Testis (tissue), 3 donors: ENCODE data around the gene SRGAP1. TPM values are rescaled to one million over a fixed set of nuclear protein-coding genes. Genes with fewer than 3 reads are reported as not detected.

ENCODE experiments used
- DNase-seq: peaks from one replicate; pipeline ENCODE4 v3.0.0-alpha.2; 2019
- H3K27ac ChIP-seq, 2 donors: fragments of 200-600 bp; sonication (generic); one replicate each; pipeline ENCODE4 v1.5.1; 2019
- H3K27me3 ChIP-seq: fragments of 200-600 bp; sonication (generic); one replicate; pipeline ENCODE4 v1.5.1; 2019
- H3K36me3 ChIP-seq: fragments of 200-600 bp; sonication (generic); one replicate; pipeline ENCODE4 v1.5.1; 2017; ENCODE audit warnings: low read depth; ENCODE audit errors: missing control alignments
- H3K4me1 ChIP-seq: fragments of 200-600 bp; sonication (generic); one replicate; pipeline ENCODE4 v1.5.1; 2019
- H3K4me3 ChIP-seq, 2 donors: fragments of 200-600 bp; sonication (generic); one replicate each; pipeline ENCODE4 v1.5.1; 2017 to 2019
- H3K9me3 ChIP-seq: fragments of 200-600 bp; sonication (generic); one replicate; pipeline ENCODE4 v1.5.1; 2017
- POLR2A ChIP-seq: fragments of 450-650 bp; IDR thresholded peaks from one replicate; pipeline ENCODE4 v1.6.1; 2017; ENCODE audit warnings: antibody characterized with exemption, mild to moderate bottlenecking, moderate library complexity
- WGBS, 2 donors: methylation state at CpG; one replicate each; pipeline ENCODE4 v1.1.5; 2018; 5-methylcytosine and 5-hydroxymethylcytosine counted together
- intact Hi-C: fragments of 100-400 bp; cut with DNase I; formaldehyde crosslinking; loops from one replicate; pipeline ENCODE4 v1.15.1; 2023; ENCODE audit warnings: low total_unique reads
- polyA plus RNA-seq: library from polyadenylated mRNA; stranded (reverse); fragments of 350-450 nt; fragmentation: Illumina TruSeq; extraction: RNeasy Lipid Tissue Mini Kit (QIAGEN cat#74804); gene quantifications from one replicate; pipeline ENCODE4 v1.2.3, GENCODE V29; 2014; ENCODE audit warnings: low read depth, low replicate concordance; ENCODE audit not compliant: insufficient read depth
- total RNA-seq, 2 donors: library from RNA; depleted of rRNA; stranded (reverse); fragments of >200 nt; gene quantifications; one replicate each; pipeline ENCODE4 v1.2.3, GENCODE V29; 2016
- TF ChIP-seq, protein P1 (sequence below), 3 experiments: fragments of 450-650 bp in 2 of 3; fragments of 200-600 bp in 1 of 3; sonication (generic) in 1 of 3; IDR thresholded peaks; one replicate each; pipeline ENCODE4 v1.5.1; 2016 to 2019; ENCODE audit warnings: antibody characterized with exemption in 3 of 3, mild to moderate bottlenecking in 2 of 3, moderate library complexity in 1 of 3

The SRGAP1 gene
- total and polyA plus RNA-seq, 3 donors from 2014 or later = 9.4 to 47.2 (median 26.9) TPM

DNA sequence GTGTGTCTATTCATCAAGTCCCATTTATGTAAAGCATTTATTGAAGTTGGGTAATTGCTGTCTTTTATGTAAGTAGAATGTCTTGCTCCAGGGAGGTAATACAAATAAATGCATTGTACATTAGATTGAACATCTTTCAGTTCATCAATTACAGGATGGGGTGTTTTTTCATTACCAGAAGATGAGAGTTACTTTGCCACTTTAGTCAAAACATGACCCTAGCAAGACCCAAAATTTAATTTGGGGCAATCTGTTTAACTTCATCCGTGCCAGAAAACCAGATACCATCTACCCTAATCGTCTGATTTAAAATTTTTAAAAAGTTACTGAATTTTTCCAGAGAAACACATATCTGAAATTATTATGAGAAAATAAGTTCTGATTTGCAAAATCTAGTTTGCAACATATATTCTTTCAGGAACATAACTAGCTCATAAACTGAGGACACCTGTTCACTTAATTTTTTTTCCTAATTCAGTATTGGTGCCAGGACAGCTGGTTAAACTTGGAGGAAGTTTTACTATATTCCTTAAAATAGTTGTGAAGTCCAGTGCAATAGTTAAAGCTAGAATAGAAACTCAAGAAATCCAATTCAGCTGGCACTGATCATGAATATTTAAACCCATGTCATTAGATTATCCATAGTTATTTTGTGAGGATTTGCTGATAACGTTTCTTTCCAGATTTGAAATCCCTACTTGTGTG lies 114.5 kb downstream of the SRGAP1 start:
- H3K9me3 ChIP-seq = no peaks in the 10 kb centered on the region
- TF ChIP-seq, protein P1, sequence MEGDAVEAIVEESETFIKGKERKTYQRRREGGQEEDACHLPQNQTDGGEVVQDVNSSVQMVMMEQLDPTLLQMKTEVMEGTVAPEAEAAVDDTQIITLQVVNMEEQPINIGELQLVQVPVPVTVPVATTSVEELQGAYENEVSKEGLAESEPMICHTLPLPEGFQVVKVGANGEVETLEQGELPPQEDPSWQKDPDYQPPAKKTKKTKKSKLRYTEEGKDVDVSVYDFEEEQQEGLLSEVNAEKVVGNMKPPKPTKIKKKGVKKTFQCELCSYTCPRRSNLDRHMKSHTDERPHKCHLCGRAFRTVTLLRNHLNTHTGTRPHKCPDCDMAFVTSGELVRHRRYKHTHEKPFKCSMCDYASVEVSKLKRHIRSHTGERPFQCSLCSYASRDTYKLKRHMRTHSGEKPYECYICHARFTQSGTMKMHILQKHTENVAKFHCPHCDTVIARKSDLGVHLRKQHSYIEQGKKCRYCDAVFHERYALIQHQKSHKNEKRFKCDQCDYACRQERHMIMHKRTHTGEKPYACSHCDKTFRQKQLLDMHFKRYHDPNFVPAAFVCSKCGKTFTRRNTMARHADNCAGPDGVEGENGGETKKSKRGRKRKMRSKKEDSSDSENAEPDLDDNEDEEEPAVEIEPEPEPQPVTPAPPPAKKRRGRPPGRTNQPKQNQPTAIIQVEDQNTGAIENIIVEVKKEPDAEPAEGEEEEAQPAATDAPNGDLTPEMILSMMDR (IDR thresholded peaks at IDR 0.05) = no peak
- no peak for TF ChIP-seq POLR2A
- no peaks in the 10 kb centered on the region for H3K36me3 ChIP-seq
- no peak overlapping the region for H3K27ac ChIP-seq
- WGBS, 2 donors = 81 to 82% methylated on average over 3 of the region's 3 CpGs
- H3K4me1 ChIP-seq = peaks cover 7% of the 10 kb centered on the region
- no peaks in the 10 kb centered on the region for H3K27me3 ChIP-seq
- no peak for DNase-seq
- H3K4me3 ChIP-seq = no peak overlapping the region
- intact Hi-C loops = no loop called here

DNA sequence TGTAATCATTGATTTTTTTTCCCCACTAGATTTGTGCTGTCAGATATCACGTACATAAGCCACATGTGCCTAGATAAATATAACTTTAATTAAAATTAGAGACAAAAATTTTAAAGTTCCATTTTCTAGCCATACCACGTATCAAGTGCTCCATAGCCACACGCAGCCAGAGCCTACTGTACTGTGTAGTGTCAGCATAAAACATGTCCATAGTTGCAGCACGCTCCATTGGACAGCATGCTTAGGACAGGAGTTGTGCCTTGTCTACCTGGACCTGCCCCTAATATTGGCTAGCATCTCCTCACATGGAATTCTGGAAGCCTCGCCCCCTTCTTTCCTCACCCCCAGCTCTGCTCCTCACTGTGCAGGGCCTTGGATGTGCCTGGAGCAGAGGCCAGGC lies 116.5 kb downstream of the SRGAP1 start:
- no peak overlapping the region for H3K4me3 ChIP-seq
- no peaks in the 10 kb centered on the region for H3K27me3 ChIP-seq
- whole genome bisulfite sequencing, 2 donors = 94% methylated on average over 4 to 5 of the region's 5 CpGs
- no peaks in the 10 kb centered on the region for H3K36me3 ChIP-seq
- H3K9me3 ChIP-seq = no peaks in the 10 kb centered on the region
- intact Hi-C loops = no loop called here
- no peak overlapping the region for H3K27ac ChIP-seq
- no peak for TF ChIP-seq POLR2A
- TF ChIP-seq, protein P1 (IDR thresholded peaks at IDR 0.05) = no peak
- H3K4me1 ChIP-seq = no peaks in the 10 kb centered on the region
- DNase-seq = no peak

DNA sequence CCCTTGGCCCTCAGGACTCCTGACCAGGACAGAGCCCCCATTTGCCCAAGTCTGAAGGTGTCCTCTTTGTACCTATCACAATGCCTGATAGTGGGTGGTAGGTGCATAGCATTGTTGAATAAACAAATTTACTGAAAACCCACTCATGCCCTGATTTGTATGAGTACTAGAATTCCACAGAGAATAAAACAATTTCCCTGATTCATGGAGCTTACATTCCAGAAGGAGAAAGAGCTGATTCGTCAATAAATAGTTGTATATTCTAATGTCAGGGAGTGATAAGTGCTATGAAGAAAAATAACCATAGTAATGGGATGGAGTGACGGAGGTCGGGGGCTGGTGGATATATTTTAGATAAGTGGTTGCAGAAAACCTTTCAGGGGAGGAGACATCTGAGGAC lies 117.0 kb downstream of the SRGAP1 start:
- no peak overlapping the region for H3K27ac ChIP-seq
- H3K4me1 ChIP-seq = no peaks in the 10 kb centered on the region
- no peak for DNase-seq
- WGBS, 2 donors = 77% methylated on average over 3 of the region's 3 CpGs
- H3K27me3 ChIP-seq = no peaks in the 10 kb centered on the region
- H3K4me3 ChIP-seq = no peak overlapping the region
- no peaks in the 10 kb centered on the region for H3K36me3 ChIP-seq
- intact Hi-C loops = no loop called here
- no peaks in the 10 kb centered on the region for H3K9me3 ChIP-seq
- TF ChIP-seq POLR2A = no peak
- TF ChIP-seq, protein P1 (IDR thresholded peaks at IDR 0.05) = no peak

DNA sequence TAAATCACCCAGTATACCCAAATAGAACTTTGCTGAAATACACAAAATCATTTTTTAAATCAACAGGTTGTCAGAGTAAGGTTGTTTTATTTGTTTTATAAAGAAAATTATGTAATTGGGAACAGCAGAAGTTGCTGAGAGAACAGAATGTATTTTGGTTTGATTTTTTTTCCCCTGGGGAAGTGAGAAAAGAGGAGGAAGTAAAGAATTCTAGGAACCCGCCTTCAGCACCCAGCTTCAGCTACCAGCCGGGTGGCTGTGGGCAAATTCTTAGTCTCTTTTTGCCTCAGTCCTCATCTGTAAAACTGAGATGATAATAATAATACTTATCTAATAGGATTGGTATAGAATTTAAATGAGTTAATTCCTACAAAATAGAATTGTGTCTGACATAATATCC lies 119.4 kb downstream of the SRGAP1 start:
- no peaks in the 10 kb centered on the region for H3K4me1 ChIP-seq
- WGBS, 2 donors = 68 to 85% methylated on average over 2 of the region's 2 CpGs
- intact Hi-C loops = no loop called here
- no peaks in the 10 kb centered on the region for H3K27me3 ChIP-seq
- H3K9me3 ChIP-seq = no peaks in the 10 kb centered on the region
- H3K27ac ChIP-seq = peak overlapping the region in 1 of 2 donors; percentile 25
- TF ChIP-seq, protein P1 (IDR thresholded peaks at IDR 0.05) = no peak
- TF ChIP-seq POLR2A = no peak
- H3K36me3 ChIP-seq = no peaks in the 10 kb centered on the region
- no peak overlapping the region for H3K4me3 ChIP-seq
- no peak for DNase-seq

DNA sequence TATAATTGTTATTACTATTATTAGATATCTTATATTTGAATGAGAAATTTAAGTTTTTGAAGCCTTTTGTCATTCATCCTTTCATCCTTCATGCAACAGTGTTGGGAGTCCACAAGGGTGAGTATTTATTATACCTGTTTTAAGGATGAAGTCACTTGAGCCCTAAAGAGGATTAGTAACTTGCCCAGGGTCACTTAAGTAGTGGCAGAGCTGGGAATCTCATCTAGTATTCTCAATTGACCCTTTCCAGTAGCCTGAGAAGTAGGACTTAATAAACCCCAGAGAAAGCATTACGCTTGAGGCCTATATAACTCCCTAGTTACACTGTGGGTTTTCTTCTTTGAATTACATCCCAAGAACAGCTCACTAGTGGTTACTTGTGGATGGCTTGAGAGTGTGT lies 119.8 kb downstream of the SRGAP1 start:
- WGBS, 2 donors = 97 to 100% methylated on average over 1 of the region's 1 CpG

More for the DNA sequence above, 119.8 kb downstream of the SRGAP1 start:
- H3K36me3 ChIP-seq = no peaks in the 10 kb centered on the region
- no peaks in the 10 kb centered on the region for H3K27me3 ChIP-seq
- no peak overlapping the region for H3K27ac ChIP-seq
- TF ChIP-seq, protein P1 (IDR thresholded peaks at IDR 0.05) = no peak
- no peak for TF ChIP-seq POLR2A
- H3K4me3 ChIP-seq = no peak overlapping the region
- H3K9me3 ChIP-seq = no peaks in the 10 kb centered on the region
- H3K4me1 ChIP-seq = no peaks in the 10 kb centered on the region
- intact Hi-C loops = no loop called here
- DNase-seq = no peak
